CD14-positive monocyte (primary cell): Measurements from ENCODE around the gene TUSC2. TPM values are rescaled to one million over a fixed set of nuclear protein-coding genes. Genes with fewer than 3 reads are reported as not detected.
A peak's percentile ranks its signal among the peaks of the same experiment; 100 is the strongest.

Experiments
- DNase-seq, 3 donors: peaks; one replicate each; pipeline ENCODE4 v3.0.0-alpha.2; 2011 to 2022
- H2AFZ ChIP-seq: 2 replicates; pipeline ENCODE4 v1.6.0; 2012; ENCODE audit warnings: mild to moderate bottlenecking, low read depth, low read length, inconsistent platforms; ENCODE audit not compliant: insufficient read depth, poor library complexity, severe bottlenecking
- H3K27ac ChIP-seq, 2 donors: 1 replicate in 1 of 2; 2 replicates in 1 of 2; pipeline ENCODE4 v1.5.1; 2012 to 2013; ENCODE audit warnings: low read length in 2 of 2, control low read depth in 1 of 2, inconsistent platforms in 1 of 2, low read depth in 1 of 2, mild to moderate bottlenecking in 1 of 2
- H3K27me3 ChIP-seq, 2 donors: one replicate each; pipeline versions ENCODE4 v1.6.0 to v1.6.1; 2011 to 2013; ENCODE audit warnings: low read length in 2 of 2; ENCODE audit not compliant: control insufficient read depth in 2 of 2, insufficient read depth in 2 of 2
- H3K36me3 ChIP-seq, 2 donors: replicated peaks in 1 of 2; 1 replicate in 1 of 2; 2 replicates in 1 of 2; pipeline versions ENCODE4 v1.5.1 to v1.6.1; 2012 to 2013; ENCODE audit warnings: low read length in 2 of 2, control low read depth in 1 of 2, inconsistent platforms in 1 of 2, mild to moderate bottlenecking in 1 of 2; ENCODE audit not compliant: insufficient read depth in 2 of 2, control insufficient read depth in 1 of 2
- H3K4me1 ChIP-seq, 2 donors: 1 replicate in 1 of 2; 2 replicates in 1 of 2; pipeline versions ENCODE4 v1.5.1 to v1.6.1; 2012 to 2013; ENCODE audit warnings: low read length in 2 of 2, control low read depth in 1 of 2, inconsistent platforms in 1 of 2, mild to moderate bottlenecking in 1 of 2, moderate library complexity in 1 of 2; ENCODE audit not compliant: insufficient read depth in 2 of 2, control insufficient read depth in 1 of 2
- H3K4me2 ChIP-seq: replicated peaks from 2 replicates; pipeline ENCODE3; 2012; ENCODE audit warnings: low read length, moderate library complexity, mild to moderate bottlenecking; ENCODE audit not compliant: poor library complexity, severe bottlenecking; ENCODE audit errors: extremely low read depth
- H3K4me3 ChIP-seq, 3 experiments: fragments of 200-600 bp in 1 of 3; sonication (generic) in 1 of 3; replicated peaks in 1 of 3; 1 replicate in 2 of 3; 2 replicates in 1 of 3; pipeline ENCODE4 v1.5.1; 2011 to 2013; ENCODE audit warnings: low read length in 3 of 3, mild to moderate bottlenecking in 3 of 3, control low read depth in 2 of 3, low read depth in 2 of 3, inconsistent platforms in 1 of 3, moderate library complexity in 1 of 3
- H3K79me2 ChIP-seq: 2 replicates; pipeline ENCODE4 v1.6.0; 2012; ENCODE audit warnings: mild to moderate bottlenecking, control low read depth, inconsistent platforms, low read length, moderate library complexity; ENCODE audit not compliant: insufficient read depth
- H3K9ac ChIP-seq: 2 replicates; pipeline ENCODE4 v1.6.0; 2017; ENCODE audit warnings: low read length, mild to moderate bottlenecking; ENCODE audit not compliant: insufficient read depth, poor library complexity, severe bottlenecking
- H3K9me3 ChIP-seq, 2 donors: replicated peaks in 1 of 2; 1 replicate in 1 of 2; 2 replicates in 1 of 2; pipeline versions ENCODE4 v1.5.1 to v1.6.1; 2012 to 2013; ENCODE audit warnings: low read length in 2 of 2, control low read depth in 1 of 2; ENCODE audit not compliant: control insufficient read depth in 1 of 2, insufficient read depth in 1 of 2
- H4K20me1 ChIP-seq: 2 replicates; pipeline ENCODE4 v1.6.0; 2012; ENCODE audit warnings: mild to moderate bottlenecking, low read length, control low read depth, moderate library complexity; ENCODE audit not compliant: insufficient read depth
- H3K27ac Mint-ChIP-seq, 7 donors: one replicate each; pipeline ENCODE4 v1.8.0; 2020; ENCODE audit warnings: mild to moderate bottlenecking in 7 of 7, mixed read lengths in 7 of 7, moderate library complexity in 6 of 7, inconsistent platforms in 2 of 7
- H3K27me3 Mint-ChIP-seq, 3 donors: one replicate each; pipeline ENCODE4 v1.8.0; 2021 to 2022; ENCODE audit warnings: low read depth in 3 of 3, mild to moderate bottlenecking in 3 of 3, mixed read lengths in 3 of 3, moderate library complexity in 3 of 3, inconsistent platforms in 1 of 3
- H3K36me3 Mint-ChIP-seq, 2 donors: one replicate each; pipeline ENCODE4 v1.8.0; 2020; ENCODE audit warnings: mixed read lengths in 2 of 2, inconsistent platforms in 1 of 2, mild to moderate bottlenecking in 1 of 2
- H3K4me1 Mint-ChIP-seq: one replicate; pipeline ENCODE4 v1.8.0; 2020; ENCODE audit warnings: mild to moderate bottlenecking, mixed read lengths
- H3K4me3 Mint-ChIP-seq, 2 donors: one replicate each; pipeline ENCODE4 v1.8.0; 2020; ENCODE audit warnings: mild to moderate bottlenecking in 2 of 2, mixed read lengths in 2 of 2, moderate library complexity in 1 of 2
- H3K9me3 Mint-ChIP-seq, 7 donors: one replicate each; pipeline ENCODE4 v1.8.0; 2020 to 2022; ENCODE audit warnings: mixed read lengths in 7 of 7, mild to moderate bottlenecking in 6 of 7, moderate library complexity in 6 of 7, inconsistent platforms in 2 of 7
- WGBS: methylation state at CpG from one replicate; pipeline ENCODE4 v1.1.5; 2013; ENCODE audit warnings: missing lambda C conversion rate; ENCODE audit not compliant: insufficient coverage; 5-methylcytosine and 5-hydroxymethylcytosine counted together
- intact Hi-C, 2 donors: fragments of 100-400 bp; cut with micrococcal nuclease; formaldehyde crosslinking; loops; one replicate each; pipeline versions ENCODE4 v1.15.0 to v1.15.1; 2023
- polyA plus RNA-seq, 3 donors: library from polyadenylated mRNA; depleted of rRNA in 1 of 3; unstranded in 2 of 3; stranded (reverse) in 1 of 3; fragments of 300-500 nt in 2 of 3; fragments of >200 nt in 1 of 3; fragmentation: Illumina TruSeq in 2 of 3; gene quantifications; 1 replicate in 2 of 3; 2 replicates in 1 of 3; pipeline ENCODE4 v1.2.3, GENCODE V29; 2012 to 2021
- TF ChIP-seq, protein P1 (sequence below): fragments of 200-600 bp; IDR thresholded peaks from one replicate; pipeline ENCODE4 v1.8.0; 2022; ENCODE audit warnings: antibody characterized with exemption, mild to moderate bottlenecking

Gene TUSC2
- polyA plus RNA-seq, 3 donors, result 22.6 to 55.7 (median 47.0) TPM

DNA sequence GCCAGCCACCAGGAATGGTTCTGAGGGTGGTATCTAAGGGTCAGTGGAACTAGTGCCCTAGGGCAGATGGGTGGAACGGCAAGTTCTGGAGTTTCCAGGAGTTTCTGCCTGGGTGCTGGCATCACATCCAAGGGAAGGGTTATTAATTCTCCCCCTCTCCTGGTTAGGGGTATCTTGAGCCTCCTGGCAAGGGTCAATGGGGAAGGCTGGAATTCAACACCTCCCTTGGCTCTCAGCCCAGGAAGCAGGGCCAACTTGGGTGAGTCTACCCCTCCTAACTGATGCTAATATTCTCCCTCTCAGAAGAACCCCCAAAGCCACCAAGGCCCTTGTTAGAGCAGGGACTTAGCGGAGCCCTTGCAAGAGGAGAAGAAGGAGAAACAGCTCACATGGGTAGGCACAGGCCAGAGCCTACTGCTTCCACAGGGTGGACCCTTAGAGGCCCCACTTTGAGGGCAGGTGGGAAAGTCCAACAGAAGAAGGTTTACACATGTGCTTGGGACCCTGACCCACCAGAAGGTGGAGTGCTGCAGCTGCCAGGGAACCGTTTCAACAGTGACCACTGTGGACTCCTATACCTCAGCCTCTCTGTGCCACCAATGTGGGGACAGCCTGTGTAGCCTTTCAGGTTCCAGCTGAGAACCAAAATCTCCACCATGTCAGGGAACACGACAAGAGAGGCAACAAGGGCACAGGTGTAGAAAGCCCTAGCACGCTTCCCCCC lies 28.0 kb upstream of the TUSC2 start:
- H3K36me3 ChIP-seq, result peaks cover 44 to 56% of the 10 kb centered on the region in 2 donors
- peaks cover 79% of the 10 kb centered on the region for H4K20me1 ChIP-seq
- no peaks in the 10 kb centered on the region for H3K9me3 Mint-ChIP-seq
- no peaks in the 10 kb centered on the region for H3K9me3 ChIP-seq
- H3K36me3 Mint-ChIP-seq, result peaks cover 28 to 50% of the 10 kb centered on the region in 2 donors
- H3K27me3 Mint-ChIP-seq, result peaks cover 0 to 2% (median 0%) of the 10 kb centered on the region in 3 donors
- no peak for DNase-seq
- H3K27ac ChIP-seq, result peak overlapping the region; percentile 9 to 91
- no peaks in the 10 kb centered on the region for H3K27me3 ChIP-seq
- H2AFZ ChIP-seq, result no peak overlapping the region
- H3K4me3 Mint-ChIP-seq, result no peak overlapping the region
- intact Hi-C loops, result loop anchor here (5.0 to 10.0 kb wide), 3 partner anchors 261 to 1039 kb away; partner anchors contain the start of genes MAPKAPK3 (in 1 of the 2), MON1A (in 1 of the 2) and RBM15B (in 1 of the 2)
- TF ChIP-seq, protein P1, sequence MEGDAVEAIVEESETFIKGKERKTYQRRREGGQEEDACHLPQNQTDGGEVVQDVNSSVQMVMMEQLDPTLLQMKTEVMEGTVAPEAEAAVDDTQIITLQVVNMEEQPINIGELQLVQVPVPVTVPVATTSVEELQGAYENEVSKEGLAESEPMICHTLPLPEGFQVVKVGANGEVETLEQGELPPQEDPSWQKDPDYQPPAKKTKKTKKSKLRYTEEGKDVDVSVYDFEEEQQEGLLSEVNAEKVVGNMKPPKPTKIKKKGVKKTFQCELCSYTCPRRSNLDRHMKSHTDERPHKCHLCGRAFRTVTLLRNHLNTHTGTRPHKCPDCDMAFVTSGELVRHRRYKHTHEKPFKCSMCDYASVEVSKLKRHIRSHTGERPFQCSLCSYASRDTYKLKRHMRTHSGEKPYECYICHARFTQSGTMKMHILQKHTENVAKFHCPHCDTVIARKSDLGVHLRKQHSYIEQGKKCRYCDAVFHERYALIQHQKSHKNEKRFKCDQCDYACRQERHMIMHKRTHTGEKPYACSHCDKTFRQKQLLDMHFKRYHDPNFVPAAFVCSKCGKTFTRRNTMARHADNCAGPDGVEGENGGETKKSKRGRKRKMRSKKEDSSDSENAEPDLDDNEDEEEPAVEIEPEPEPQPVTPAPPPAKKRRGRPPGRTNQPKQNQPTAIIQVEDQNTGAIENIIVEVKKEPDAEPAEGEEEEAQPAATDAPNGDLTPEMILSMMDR, result no peak
- peak overlapping the region; percentile 21 for H3K9ac ChIP-seq
- peaks cover 75% of the 10 kb centered on the region for H3K79me2 ChIP-seq
- peak overlapping the region in 1 of 3 experiments; percentile 91 for H3K4me3 ChIP-seq
- peak overlapping the region in 4 of 7 donors; percentile 57 to 82 (median 76) for H3K27ac Mint-ChIP-seq
- 78% methylated on average over 3 of the region's 5 CpGs for WGBS
- H3K4me1 Mint-ChIP-seq, result peaks cover 57% of the 10 kb centered on the region
- peaks cover 51 to 63% of the 10 kb centered on the region in 2 donors for H3K4me1 ChIP-seq
- H3K4me2 ChIP-seq, result peak overlapping the region; percentile 98

DNA sequence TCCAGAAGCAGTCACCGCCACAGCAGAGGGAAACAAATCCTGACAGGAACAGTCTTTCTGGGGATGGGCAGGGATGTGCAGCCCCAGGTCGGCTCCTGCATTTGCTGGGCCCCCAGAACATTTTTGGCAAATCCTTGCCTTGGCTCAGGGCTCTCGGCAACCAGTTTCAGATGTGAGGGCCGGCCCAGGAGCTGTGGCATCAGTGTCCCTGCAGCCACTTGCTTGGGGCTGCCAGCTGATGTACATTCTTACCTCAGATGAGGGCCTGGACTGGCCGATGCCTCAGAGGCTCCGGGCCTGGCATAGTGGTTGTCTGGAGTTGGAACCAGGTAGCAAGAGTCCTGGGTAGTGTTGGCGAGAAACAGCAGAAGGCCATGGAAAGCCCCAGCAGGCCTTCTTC lies 26.8 kb upstream of the TUSC2 start:
- Mint-ChIP-seq H3K4me1 (peaks cover 63% of the 10 kb centered on the region), H3K4me3 (no peak overlapping the region), H3K27ac (no peak overlapping the region), H3K9me3 (no peaks in the 10 kb centered on the region), H3K27me3 (peaks cover 0 to 2% (median 0%) of the 10 kb centered on the region in 3 donors), H3K36me3 (peaks cover 28 to 50% of the 10 kb centered on the region in 2 donors)
- H3K4me3 ChIP-seq, result no peak overlapping the region
- TF ChIP-seq, protein P1, result no peak
- WGBS, result 93% methylated on average over 4 of the region's 7 CpGs
- no peak overlapping the region for H3K9ac ChIP-seq
- peaks cover 82% of the 10 kb centered on the region for H4K20me1 ChIP-seq
- H3K27ac ChIP-seq, result no peak overlapping the region
- DNase-seq, result no peak
- H3K36me3 ChIP-seq, result peaks cover 44 to 56% of the 10 kb centered on the region in 2 donors
- H3K27me3 ChIP-seq, result no peaks in the 10 kb centered on the region
- intact Hi-C loops, result loop anchor here (5.0 to 10.0 kb wide), 4 partner anchors 257 to 1040 kb away; partner anchors contain the start of genes CISH (in 1 of the 2), MAPKAPK3 (in 1 of the 2), MON1A (in 1 of the 2) and RBM15B (in 1 of the 2)
- no peaks in the 10 kb centered on the region for H3K9me3 ChIP-seq
- H3K4me1 ChIP-seq, result peaks cover 60 to 71% of the 10 kb centered on the region in 2 donors
- H3K4me2 ChIP-seq, result no peak overlapping the region
- no peak overlapping the region for H2AFZ ChIP-seq
- peaks cover 81% of the 10 kb centered on the region for H3K79me2 ChIP-seq
